H1 (cell line): ENCODE measurements around the gene RNF26. TPM values are rescaled to one million over a fixed set of nuclear protein-coding genes. Genes with fewer than 3 reads are reported as not detected.

Source experiments
- CTCF ChIA-PET: fragments of 300-600 bp; sonication (Branson Sonifier 250); formaldehyde crosslinking; loops from one replicate; lab custom pipeline; 2021; ENCODE audit not compliant: partially characterized antibody; lab: Charles Lee
- POLR2A ChIA-PET: fragments of 300-600 bp; sonication (Branson Sonifier 250); formaldehyde crosslinking; loops from one replicate; lab custom pipeline; 2021; ENCODE audit warnings: inconsistent platforms; ENCODE audit not compliant: partially characterized antibody; lab: Charles Lee
- DNase-seq, 2 experiments: peaks; one replicate each; pipeline versions ENCODE4 v3.0.0 to v3.0.0-alpha.2; 2010 to 2022; ENCODE audit warnings: low spot score in 2 of 2, low read depth in 1 of 2, mixed read lengths in 1 of 2
- FAIRE-seq: peaks from 2 replicates; lab custom pipeline; 2011; peaks lifted over from hg19 to GRCh38; lab: Jason Lieb, UNC
- H2AFZ ChIP-seq: 2 replicates; pipeline ENCODE4 v1.8.1; 2012; ENCODE audit warnings: low read length, inconsistent platforms
- H2AK5ac ChIP-seq: 2 replicates; pipeline ENCODE4 v1.6.1; 2013; ENCODE audit warnings: low read depth, low read length
- H2BK120ac ChIP-seq: replicated peaks from 2 replicates; pipeline ENCODE3; 2013; ENCODE audit warnings: low read depth, low read length, inconsistent platforms
- H2BK12ac ChIP-seq: 2 replicates; pipeline ENCODE4 v1.6.1; 2013; ENCODE audit warnings: low read depth, low read length
- H2BK15ac ChIP-seq: 2 replicates; pipeline ENCODE4 v1.6.1; 2013; ENCODE audit warnings: low read length
- H2BK20ac ChIP-seq: 2 replicates; pipeline ENCODE4 v1.6.1; 2013; ENCODE audit warnings: low read length
- H2BK5ac ChIP-seq: 2 replicates; pipeline ENCODE4 v1.6.1; 2013; ENCODE audit warnings: low read depth, low read length
- H3K14ac ChIP-seq: 2 replicates; pipeline ENCODE4 v1.6.1; 2013; ENCODE audit warnings: inconsistent platforms; ENCODE audit not compliant: insufficient read length
- H3K18ac ChIP-seq: 2 replicates; pipeline ENCODE4 v1.6.1; 2013; ENCODE audit warnings: low read length; ENCODE audit errors: extremely low read depth
- H3K23ac ChIP-seq: 2 replicates; pipeline ENCODE4 v1.6.1; 2013; ENCODE audit warnings: inconsistent platforms; ENCODE audit not compliant: insufficient read length
- H3K23me2 ChIP-seq: 2 replicates; pipeline ENCODE4 v1.6.1; 2013; ENCODE audit warnings: low read depth, low read length
- H3K27ac ChIP-seq: 2 replicates; pipeline ENCODE4 v1.6.1; 2011; ENCODE audit warnings: low read depth, low read length, inconsistent platforms
- H3K27me3 ChIP-seq, 4 experiments: replicated peaks in 1 of 4; 1 replicate in 1 of 4; 2 replicates in 3 of 4; pipeline versions ENCODE4 v1.6.1 to v1.8.1; 2011 to 2013; ENCODE audit warnings: low read length in 3 of 4, mild to moderate bottlenecking in 3 of 4, inconsistent platforms in 2 of 4, mixed read lengths in 2 of 4, moderate library complexity in 1 of 4; ENCODE audit not compliant: control insufficient read depth in 3 of 4, insufficient read depth in 3 of 4; ENCODE audit errors: extremely low read depth in 1 of 4
- H3K36me3 ChIP-seq, 4 experiments: 2 replicates each; pipeline versions ENCODE4 v1.6.1 to v1.8.1; 2011 to 2013; ENCODE audit warnings: mild to moderate bottlenecking in 4 of 4, low read length in 3 of 4, moderate library complexity in 2 of 4, control low read depth in 1 of 4, inconsistent platforms in 1 of 4; ENCODE audit not compliant: insufficient read depth in 4 of 4, control insufficient read depth in 2 of 4
- H3K4ac ChIP-seq: replicated peaks from 2 replicates; pipeline ENCODE3; 2013; ENCODE audit warnings: low read length, low read depth, mixed read lengths, inconsistent platforms; ENCODE audit not compliant: insufficient read length
- H3K4me1 ChIP-seq, 4 experiments: replicated peaks in 1 of 4; 1 replicate in 1 of 4; 2 replicates in 3 of 4; pipeline versions ENCODE4 v1.6.1 to v1.8.1; 2011 to 2013; ENCODE audit warnings: low read length in 3 of 4, inconsistent platforms in 2 of 4, mixed read lengths in 1 of 4; ENCODE audit not compliant: insufficient read depth in 4 of 4, control insufficient read depth in 3 of 4
- H3K4me2 ChIP-seq, 2 experiments: 2 replicates each; pipeline versions ENCODE4 v1.6.1 to v1.8.1; 2011 to 2013; ENCODE audit warnings: low read depth in 2 of 2, low read length in 2 of 2, control low read depth in 1 of 2, inconsistent platforms in 1 of 2, mild to moderate bottlenecking in 1 of 2; ENCODE audit not compliant: insufficient read depth in 1 of 2
- H3K4me3 ChIP-seq, 4 experiments: fragments of 200-600, 300-600 bp in 1 of 4; sonication (generic), shearing (Covaris generic), sonication (Bioruptor Twin) in 1 of 4; 2 replicates each; pipeline versions ENCODE4 v1.5.1 to v1.8.1; 2011 to 2016; ENCODE audit warnings: low read length in 4 of 4, low read depth in 3 of 4, control low read depth in 2 of 4, inconsistent platforms in 2 of 4, mild to moderate bottlenecking in 2 of 4, mixed read lengths in 1 of 4, moderate library complexity in 1 of 4; ENCODE audit not compliant: insufficient read depth in 2 of 4; ENCODE audit errors: extremely low read depth in 1 of 4
- H3K56ac ChIP-seq: replicated peaks from 2 replicates; pipeline ENCODE3; 2013; ENCODE audit warnings: low read depth, mild to moderate bottlenecking, mixed read lengths, low read length, inconsistent platforms; ENCODE audit not compliant: insufficient read length
- H3K79me1 ChIP-seq: 2 replicates; pipeline ENCODE4 v1.6.1; 2013; ENCODE audit warnings: low read depth, low read length, control low read depth
- H3K79me2 ChIP-seq, 2 experiments: 2 replicates each; pipeline versions ENCODE4 v1.6.1 to v1.8.1; 2012 to 2013; ENCODE audit warnings: low read length in 2 of 2, mild to moderate bottlenecking in 2 of 2, inconsistent platforms in 1 of 2; ENCODE audit not compliant: insufficient read depth in 2 of 2, control insufficient read depth in 1 of 2
- H3K9ac ChIP-seq, 4 experiments: replicated peaks in 1 of 4; 1 replicate in 1 of 4; 2 replicates in 3 of 4; pipeline versions ENCODE4 v1.6.1 to v1.8.1; 2011 to 2013; ENCODE audit warnings: low read depth in 3 of 4, low read length in 3 of 4, control low read depth in 2 of 4, mild to moderate bottlenecking in 2 of 4, moderate library complexity in 2 of 4, inconsistent platforms in 1 of 4; ENCODE audit errors: extremely low read depth in 1 of 4
- H3K9me3 ChIP-seq, 2 experiments: 2 replicates each; pipeline versions ENCODE4 v1.6.1 to v1.8.1; 2012 to 2013; ENCODE audit warnings: mild to moderate bottlenecking in 2 of 2, moderate library complexity in 2 of 2, control low read depth in 1 of 2, inconsistent platforms in 1 of 2, low read depth in 1 of 2, low read length in 1 of 2, mixed read lengths in 1 of 2; ENCODE audit not compliant: insufficient read depth in 2 of 2
- H4K20me1 ChIP-seq, 2 experiments: replicated peaks in 1 of 2; 2 replicates each; pipeline versions ENCODE3 to v1.8.1; 2011 to 2013; ENCODE audit warnings: inconsistent platforms in 2 of 2, low read length in 2 of 2, mild to moderate bottlenecking in 1 of 2; ENCODE audit not compliant: insufficient read depth in 2 of 2, control insufficient read depth in 1 of 2
- H4K5ac ChIP-seq: 2 replicates; pipeline ENCODE4 v1.6.1; 2013; ENCODE audit warnings: low read length, low read depth, mixed read lengths, inconsistent platforms; ENCODE audit not compliant: insufficient read length
- H4K8ac ChIP-seq: 2 replicates; pipeline ENCODE4 v1.8.0; 2013; ENCODE audit warnings: mild to moderate bottlenecking, moderate library complexity, low read length, inconsistent platforms; ENCODE audit not compliant: insufficient read depth; ENCODE audit errors: extremely low read depth
- H4K91ac ChIP-seq: replicated peaks from 2 replicates; pipeline ENCODE3; 2013; ENCODE audit warnings: low read length, mixed read lengths, inconsistent platforms; ENCODE audit not compliant: insufficient read length
- JUND ChIP-seq: IDR thresholded peaks from 2 replicates; pipeline ENCODE4 v1.6.1; 2011; ENCODE audit warnings: mild to moderate bottlenecking, improper control_type of control experiment, low read length
- SUZ12 ChIP-seq: fragments of 200-600 bp; sonication (generic); IDR thresholded peaks from 2 replicates; pipeline ENCODE4 v1.6.1; 2012; ENCODE audit warnings: mild to moderate bottlenecking, inconsistent platforms, low read length, moderate library complexity, mixed read lengths
- WGBS, 2 experiments: shearing (Covaris generic) in 1 of 2; methylation state at CpG; one replicate each; pipeline versions ENCODE4 v1.1.6 to v1.1.7; 2013 to 2015; ENCODE audit warnings: low lambda C conversion rate in 2 of 2, mixed read lengths in 2 of 2, inconsistent platforms in 1 of 2, low coverage in 1 of 2, missing lambda C conversion rate in 1 of 2; ENCODE audit not compliant: insufficient replicate concordance in 2 of 2, insufficient coverage in 1 of 2, insufficient read length in 1 of 2; ENCODE audit errors: extremely low coverage in 1 of 2, missing lambda C conversion rate in 1 of 2; 5-methylcytosine and 5-hydroxymethylcytosine counted together
- polyA plus RNA-seq, 7 experiments: library from polyadenylated mRNA; depleted of rRNA in 3 of 7; stranded (reverse) in 5 of 7; unstranded in 2 of 7; fragments of >200 nt in 5 of 7; fragments of 200-250 nt in 2 of 7; gene quantifications; 1 replicate in 5 of 7; 2 replicates in 1 of 7; 4 replicates in 1 of 7; pipeline versions ENCODE4 v1.2.1 to v1.2.3, GENCODE V29; 2011 to 2013; ENCODE audit warnings: missing spikeins in 2 of 7, mixed read lengths in 2 of 7
- total RNA-seq: library from RNA; stranded (reverse); fragmentation: NEBNext Ultra II Directional; extraction: Animal tissue kit (Norgen Biotek cat#: 25700); gene quantifications from 2 replicates; pipeline ENCODE4 v1.2.1, GENCODE V29; 2021

The RNF26 gene
- total and polyA plus RNA-seq, 2 of the 8 experiments (the other 6 are each of a cell fraction or from before 2014, with no cell fraction given) = 82.7 to 84.0 TPM

GRCh38 chr11:119298726-119299125 lies 35.6 kb upstream of the RNF26 start:
- POLR2A ChIA-PET = no interaction called here

More at GRCh38 chr11:119298726-119299125, 35.6 kb upstream of the RNF26 start:
- Histone ChIP-seq H4K20me1 (peaks cover 3 to 6% of the 10 kb centered on the region in 2 experiments), H4K8ac (no peak overlapping the region), H3K79me1 (no peaks in the 10 kb centered on the region; the same call in 1 of the 2 replicates), H3K23ac (no peak overlapping the region), H3K4ac (no peak overlapping the region), H3K23me2 (no peaks in the 10 kb centered on the region), H3K27ac (no peak overlapping the region), H3K9me3 (no peaks in the 10 kb centered on the region), H3K18ac (no peak overlapping the region), H3K4me3 (no peak overlapping the region), H2BK120ac (no peak overlapping the region), H2BK5ac (no peak overlapping the region), H3K14ac (no peak overlapping the region), H2BK12ac (no peak overlapping the region), H4K5ac (no peak overlapping the region), H4K91ac (no peak overlapping the region), H2AK5ac (no peak overlapping the region), H3K27me3 (no peaks in the 10 kb centered on the region), H3K9ac (no peak overlapping the region), H3K4me2 (no peak overlapping the region), H2BK20ac (no peak overlapping the region), H3K56ac (no peak overlapping the region), H3K79me2 (no peaks in the 10 kb centered on the region), H2BK15ac (no peak overlapping the region), H3K36me3 (peaks cover 29 to 65% (median 55%) of the 10 kb centered on the region in 4 experiments), H2AFZ (no peak overlapping the region), H3K4me1 (no peaks in the 10 kb centered on the region)
- no peak for DNase-seq
- CTCF ChIA-PET = interaction anchor here (1.1 to 2.8 kb wide), 5 partner anchors 9 to 369 kb away, joined by 3 to 16 read pairs (median 12); no protein-coding TSS in a partner anchor
- TF ChIP-seq JUND = no peak
- TF ChIP-seq SUZ12 = no peak
- 95% methylated on average over 2 of the region's 2 CpGs; no CpG with 5 or more reads in 1 of the 2 experiments for WGBS, 2 experiments
- FAIRE-seq = no peak
